Vein endothelial cell (primary cell): Measurements from ENCODE around the gene SYNJ2. TPM values are rescaled to one million over a fixed set of nuclear protein-coding genes. Genes with fewer than 3 reads are reported as not detected.

Experiments used
- small RNA-seq: library from RNA; depleted of rRNA; stranded (forward); fragments of <200 nt; gene quantifications from one replicate; pipeline ENCODE3, GENCODE V24; 2012
- total RNA-seq: library from RNA; depleted of rRNA; stranded (reverse); fragments of >200 nt; gene quantifications from 2 replicates; pipeline ENCODE4 v1.2.3, GENCODE V29; 2012

SYNJ2 gene, protein sequence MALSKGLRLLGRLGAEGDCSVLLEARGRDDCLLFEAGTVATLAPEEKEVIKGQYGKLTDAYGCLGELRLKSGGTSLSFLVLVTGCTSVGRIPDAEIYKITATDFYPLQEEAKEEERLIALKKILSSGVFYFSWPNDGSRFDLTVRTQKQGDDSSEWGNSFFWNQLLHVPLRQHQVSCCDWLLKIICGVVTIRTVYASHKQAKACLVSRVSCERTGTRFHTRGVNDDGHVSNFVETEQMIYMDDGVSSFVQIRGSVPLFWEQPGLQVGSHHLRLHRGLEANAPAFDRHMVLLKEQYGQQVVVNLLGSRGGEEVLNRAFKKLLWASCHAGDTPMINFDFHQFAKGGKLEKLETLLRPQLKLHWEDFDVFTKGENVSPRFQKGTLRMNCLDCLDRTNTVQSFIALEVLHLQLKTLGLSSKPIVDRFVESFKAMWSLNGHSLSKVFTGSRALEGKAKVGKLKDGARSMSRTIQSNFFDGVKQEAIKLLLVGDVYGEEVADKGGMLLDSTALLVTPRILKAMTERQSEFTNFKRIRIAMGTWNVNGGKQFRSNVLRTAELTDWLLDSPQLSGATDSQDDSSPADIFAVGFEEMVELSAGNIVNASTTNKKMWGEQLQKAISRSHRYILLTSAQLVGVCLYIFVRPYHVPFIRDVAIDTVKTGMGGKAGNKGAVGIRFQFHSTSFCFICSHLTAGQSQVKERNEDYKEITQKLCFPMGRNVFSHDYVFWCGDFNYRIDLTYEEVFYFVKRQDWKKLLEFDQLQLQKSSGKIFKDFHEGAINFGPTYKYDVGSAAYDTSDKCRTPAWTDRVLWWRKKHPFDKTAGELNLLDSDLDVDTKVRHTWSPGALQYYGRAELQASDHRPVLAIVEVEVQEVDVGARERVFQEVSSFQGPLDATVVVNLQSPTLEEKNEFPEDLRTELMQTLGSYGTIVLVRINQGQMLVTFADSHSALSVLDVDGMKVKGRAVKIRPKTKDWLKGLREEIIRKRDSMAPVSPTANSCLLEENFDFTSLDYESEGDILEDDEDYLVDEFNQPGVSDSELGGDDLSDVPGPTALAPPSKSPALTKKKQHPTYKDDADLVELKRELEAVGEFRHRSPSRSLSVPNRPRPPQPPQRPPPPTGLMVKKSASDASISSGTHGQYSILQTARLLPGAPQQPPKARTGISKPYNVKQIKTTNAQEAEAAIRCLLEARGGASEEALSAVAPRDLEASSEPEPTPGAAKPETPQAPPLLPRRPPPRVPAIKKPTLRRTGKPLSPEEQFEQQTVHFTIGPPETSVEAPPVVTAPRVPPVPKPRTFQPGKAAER (N-terminal part only)
- total RNA-seq: 57.5 and 86.6 TPM in 2 replicates

DNA sequence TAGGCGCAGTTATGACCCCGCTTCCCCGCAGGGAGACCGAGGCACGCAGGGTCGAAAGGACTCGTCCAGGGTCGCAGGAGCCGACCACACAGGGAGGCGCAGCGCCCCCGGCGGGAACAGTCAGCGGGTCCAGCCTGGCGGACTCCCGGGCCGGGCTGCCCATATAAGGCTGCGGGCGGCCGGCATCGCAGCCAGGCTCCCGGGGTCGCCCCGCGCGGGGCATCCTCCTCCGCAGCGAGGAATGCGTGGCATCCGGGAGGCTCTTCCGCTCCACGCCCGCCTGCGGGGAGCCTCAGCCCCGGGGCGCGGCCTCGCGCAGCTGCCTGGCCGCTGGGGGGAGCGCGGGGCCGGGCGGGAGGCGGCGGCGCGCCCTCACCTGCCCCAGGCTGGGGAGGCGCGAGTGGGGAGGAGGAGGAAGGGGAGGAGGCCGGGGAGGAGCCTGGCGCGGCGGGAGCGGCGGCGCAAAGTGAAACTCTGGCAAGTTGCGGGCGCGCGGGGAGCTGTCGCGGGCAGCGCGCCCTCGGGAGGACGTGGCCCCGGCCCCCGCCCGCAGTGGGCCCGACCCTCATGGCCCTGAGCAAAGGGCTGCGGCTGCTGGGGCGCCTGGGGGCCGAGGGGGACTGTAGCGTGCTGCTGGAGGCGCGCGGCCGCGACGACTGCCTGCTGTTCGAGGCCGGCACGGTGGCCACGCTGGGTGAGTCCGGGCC is at the start of gene SYNJ2:
TSS of gene SYNJ2 (plus strand) at position 469 of the 707 bp plus-strand sequence. CDS start at position 568, 99 bp downstream.

Small RNA genes within 50 kb of the gene (small RNA-seq; reads per million reads assigned to genes)
- gene RNU6-786P: not detected

Other genes starting within 250 kb of the SYNJ2 start
- gene SNX9, start 158.6 kb upstream of the SYNJ2 start, total RNA-seq: 40.8 and 56.5 TPM in 2 replicates
- gene SERAC1, start 186.4 kb downstream of the SYNJ2 start, total RNA-seq: 7.4 and 7.8 TPM in 2 replicates
- 3.3 and 5.3 TPM in 2 replicates for gene GTF2H5, start 186.5 kb downstream of the SYNJ2 start, total RNA-seq